Activated naive CD8-positive, alpha-beta T cell treated with anti-CD3 and anti-CD28 coated beads, Interleukin-2, amount 50 U/mL, for 24 hours (primary cell): ENCODE measurements around the gene LEKR1.
"Not testable (repeated sequence)": the region's sequence is repeated elsewhere in the genome, so short reads cannot be mapped to it uniquely, and the experiment has no call there.

Experiments
- ATAC-seq: fragments of 150-1000 bp; cut with Tn5 transposase; one replicate; pipeline ENCODE4 v1.10.0; 2021
- DNase-seq: peaks from one replicate; pipeline ENCODE4 v3.0.0; 2021
- H3K27ac Mint-ChIP-seq: one replicate; pipeline ENCODE4 v1.8.0; 2021; ENCODE audit warnings: mild to moderate bottlenecking, mixed read lengths
- H3K27me3 Mint-ChIP-seq: one replicate; pipeline ENCODE4 v1.8.0; 2021; ENCODE audit warnings: mixed read lengths
- H3K36me3 Mint-ChIP-seq: one replicate; pipeline ENCODE4 v1.8.0; 2021; ENCODE audit warnings: low read depth, mixed read lengths
- H3K4me1 Mint-ChIP-seq: one replicate; pipeline ENCODE4 v1.8.0; 2021; ENCODE audit warnings: mixed read lengths
- H3K4me3 Mint-ChIP-seq: one replicate; pipeline ENCODE4 v1.8.0; 2021; ENCODE audit warnings: mild to moderate bottlenecking, moderate library complexity, mixed read lengths
- H3K9me3 Mint-ChIP-seq: one replicate; pipeline ENCODE4 v1.8.0; 2021; ENCODE audit warnings: mixed read lengths

LEKR1 gene

GRCh38 chr3:156816794-156817645, 9.1 kb upstream of the LEKR1 start:
- ATAC-seq: peak; percentile 88
- H3K27me3 Mint-ChIP-seq: no peaks in the 10 kb centered on the region
- peak; percentile 87 for DNase-seq

GRCh38 chr3:156817646-156818272, 8.4 kb upstream of the LEKR1 start:
- Mint-ChIP-seq H3K27me3 (no peaks in the 10 kb centered on the region), H3K9me3 (no peaks in the 10 kb centered on the region), H3K27ac (peak overlapping the region; percentile 95), H3K4me1 (peaks cover 46% of the 10 kb centered on the region), H3K4me3 (peak overlapping the region; percentile 86), H3K36me3 (peaks cover 5% of the 10 kb centered on the region)
- DNase-seq (no peak), ATAC-seq (no peak)

More at GRCh38 chr3:156816794-156817645, 9.1 kb upstream of the LEKR1 start:
- Mint-ChIP-seq H3K27ac (peak overlapping the region; percentile 95), H3K4me3 (peak overlapping the region; percentile 86), H3K4me1 (peaks cover 46% of the 10 kb centered on the region), H3K36me3 (peaks cover 5% of the 10 kb centered on the region), H3K9me3 (no peaks in the 10 kb centered on the region)

GRCh38 chr3:156818273-156818651, 7.9 kb upstream of the LEKR1 start:
- Mint-ChIP-seq H3K4me1 (peaks cover 46% of the 10 kb centered on the region), H3K4me3 (peak overlapping the region; percentile 86), H3K9me3 (no peaks in the 10 kb centered on the region), H3K36me3 (peaks cover 5% of the 10 kb centered on the region), H3K27ac (peak overlapping the region; percentile 95), H3K27me3 (no peaks in the 10 kb centered on the region)
- DNase-seq: no peak
- ATAC-seq: no peak

GRCh38 chr3:156818890-156819289, 7.3 kb upstream of the LEKR1 start:
- Mint-ChIP-seq H3K27me3 (no peaks in the 10 kb centered on the region), H3K36me3 (peaks cover 5% of the 10 kb centered on the region), H3K9me3 (no peaks in the 10 kb centered on the region), H3K4me3 (no peak overlapping the region), H3K27ac (no peak overlapping the region), H3K4me1 (peaks cover 44% of the 10 kb centered on the region)
- ATAC-seq: no peak
- no peak for DNase-seq

GRCh38 chr3:156819842-156820691, 6.1 kb upstream of the LEKR1 start:
- ATAC-seq (no peak), DNase-seq (no peak)
- H3K27me3 Mint-ChIP-seq: no peaks in the 10 kb centered on the region
- peaks cover 5% of the 10 kb centered on the region for H3K36me3 Mint-ChIP-seq
- no peaks in the 10 kb centered on the region for H3K9me3 Mint-ChIP-seq
- H3K27ac Mint-ChIP-seq: no peak overlapping the region
- peaks cover 45% of the 10 kb centered on the region for H3K4me1 Mint-ChIP-seq
- no peak overlapping the region for H3K4me3 Mint-ChIP-seq

- DNase-seq (no peak), ATAC-seq (no peak)
- no peaks in the 10 kb centered on the region for H3K27me3 Mint-ChIP-seq
- no peak overlapping the region for H3K27ac Mint-ChIP-seq
- peaks cover under 1% of the 10 kb centered on the region for H3K36me3 Mint-ChIP-seq
- no peaks in the 10 kb centered on the region for H3K9me3 Mint-ChIP-seq
- no peak overlapping the region for H3K4me3 Mint-ChIP-seq
- peaks cover 47% of the 10 kb centered on the region for H3K4me1 Mint-ChIP-seq
Measured at GRCh38 chr3:156820692-156821080, 5.5 kb upstream of the LEKR1 start.

GRCh38 chr3:156822626-156823260, 3.4 kb upstream of the LEKR1 start:
- not testable (repeated sequence) for ATAC-seq, H3K4me3 Mint-ChIP-seq, DNase-seq, H3K9me3 Mint-ChIP-seq, H3K27me3 Mint-ChIP-seq, H3K36me3 Mint-ChIP-seq, H3K27ac Mint-ChIP-seq
- H3K4me1 Mint-ChIP-seq: peaks cover 50% of the 10 kb centered on the region

- Mint-ChIP-seq H3K27ac (peak overlapping the region; percentile 95), H3K9me3 (no peaks in the 10 kb centered on the region), H3K27me3 (no peaks in the 10 kb centered on the region), H3K36me3 (no peaks in the 10 kb centered on the region), H3K4me3 (peak overlapping the region; percentile 84), H3K4me1 (peaks cover 27% of the 10 kb centered on the region)
- DNase-seq (no peak), ATAC-seq (peak; percentile 72)
Measured at GRCh38 chr3:156825795-156826143, 384 bp upstream of the LEKR1 start.

GRCh38 chr3:156826896-156827882, 1.0 kb downstream of the LEKR1 start:
- DNase-seq (no peak), ATAC-seq (no peak)
- peak overlapping the region; percentile 84 for H3K4me3 Mint-ChIP-seq
- no peaks in the 10 kb centered on the region for H3K36me3 Mint-ChIP-seq
- no peaks in the 10 kb centered on the region for H3K9me3 Mint-ChIP-seq
- peaks cover 27% of the 10 kb centered on the region for H3K4me1 Mint-ChIP-seq
- peak overlapping the region; percentile 95 for H3K27ac Mint-ChIP-seq
- no peaks in the 10 kb centered on the region for H3K27me3 Mint-ChIP-seq

- no peaks in the 10 kb centered on the region for H3K27me3 Mint-ChIP-seq
- no peak for ATAC-seq
- no peaks in the 10 kb centered on the region for H3K9me3 Mint-ChIP-seq
- H3K27ac Mint-ChIP-seq: no peak overlapping the region
- H3K4me1 Mint-ChIP-seq: peaks cover 15% of the 10 kb centered on the region
- no peak overlapping the region for H3K4me3 Mint-ChIP-seq
- no peak for DNase-seq
- no peaks in the 10 kb centered on the region for H3K36me3 Mint-ChIP-seq
Measured at GRCh38 chr3:156831006-156831405, 4.9 kb downstream of the LEKR1 start.

- Mint-ChIP-seq H3K27me3 (no peaks in the 10 kb centered on the region), H3K4me3 (no peak overlapping the region), H3K9me3 (no peaks in the 10 kb centered on the region), H3K27ac (no peak overlapping the region), H3K36me3 (no peaks in the 10 kb centered on the region), H3K4me1 (no peaks in the 10 kb centered on the region)
- ATAC-seq (no peak), DNase-seq (no peak)
Measured at GRCh38 chr3:156834435-156834834, 8.3 kb downstream of the LEKR1 start.

GRCh38 chr3:156834962-156835535, 8.9 kb downstream of the LEKR1 start:
- H3K9me3 Mint-ChIP-seq: no peaks in the 10 kb centered on the region
- H3K4me1 Mint-ChIP-seq: no peaks in the 10 kb centered on the region
- no peaks in the 10 kb centered on the region for H3K36me3 Mint-ChIP-seq
- DNase-seq (no peak), ATAC-seq (no peak)
- no peak overlapping the region for H3K4me3 Mint-ChIP-seq
- no peak overlapping the region for H3K27ac Mint-ChIP-seq
- no peaks in the 10 kb centered on the region for H3K27me3 Mint-ChIP-seq

GRCh38 chr3:156836701-156837100, 10.5 kb downstream of the LEKR1 start:
- no peaks in the 10 kb centered on the region for H3K27me3 Mint-ChIP-seq
- ATAC-seq: no peak
- H3K9me3 Mint-ChIP-seq: no peaks in the 10 kb centered on the region
- H3K4me3 Mint-ChIP-seq: no peak overlapping the region
- DNase-seq: no peak
- H3K36me3 Mint-ChIP-seq: no peaks in the 10 kb centered on the region
- no peaks in the 10 kb centered on the region for H3K4me1 Mint-ChIP-seq
- no peak overlapping the region for H3K27ac Mint-ChIP-seq
